Neuronal stem cell (in vitro differentiated cells): ENCODE results near the gene BCS1L.

Experiments used
- DNase-seq: peaks from one replicate; pipeline ENCODE4 v3.0.0-alpha.2; 2013; ENCODE audit warnings: low spot score
- H2AFZ ChIP-seq: one replicate; pipeline ENCODE4 v1.6.1; 2013; ENCODE audit warnings: mild to moderate bottlenecking, low read length, inconsistent platforms
- H2AK5ac ChIP-seq: 2 replicates; pipeline ENCODE4 v1.6.1; 2013; ENCODE audit warnings: low read depth, mild to moderate bottlenecking, inconsistent platforms, low read length, moderate library complexity, mixed read lengths
- H2BK120ac ChIP-seq: 2 replicates; pipeline ENCODE4 v1.6.1; 2013; ENCODE audit warnings: low read depth, mild to moderate bottlenecking, inconsistent platforms, low read length, moderate library complexity, mixed read lengths
- H2BK12ac ChIP-seq: one replicate; pipeline ENCODE4 v1.6.1; 2013; ENCODE audit warnings: low read length, inconsistent platforms
- H2BK15ac ChIP-seq: 2 replicates; pipeline ENCODE4 v1.6.1; 2013; ENCODE audit warnings: mild to moderate bottlenecking, low read length, inconsistent platforms, mixed read lengths
- H2BK5ac ChIP-seq: one replicate; pipeline ENCODE4 v1.6.1; 2013; ENCODE audit warnings: inconsistent platforms, mild to moderate bottlenecking, low read length, moderate library complexity
- H3K14ac ChIP-seq: one replicate; pipeline ENCODE4 v1.6.1; 2013; ENCODE audit warnings: low read length, inconsistent platforms
- H3K18ac ChIP-seq: 2 replicates; pipeline ENCODE4 v1.6.1; 2013; ENCODE audit warnings: low read length, inconsistent platforms
- H3K23ac ChIP-seq: 2 replicates; pipeline ENCODE4 v1.6.1; 2013; ENCODE audit warnings: low read depth, mild to moderate bottlenecking, mixed read lengths, low read length, inconsistent platforms; ENCODE audit not compliant: poor library complexity
- H3K27ac ChIP-seq: replicated peaks from 3 replicates; pipeline ENCODE4 v1.5.1; 2013; ENCODE audit warnings: low read length, inconsistent platforms
- H3K27me3 ChIP-seq, 3 experiments: 2 replicates each; pipeline ENCODE4 v1.6.1; 2013; ENCODE audit warnings: low read length in 3 of 3, mild to moderate bottlenecking in 2 of 3, inconsistent platforms in 1 of 3, low read depth in 1 of 3, mixed read lengths in 1 of 3, moderate library complexity in 1 of 3; ENCODE audit not compliant: control insufficient read depth in 3 of 3, insufficient read depth in 3 of 3
- H3K36me3 ChIP-seq, 2 donors: replicated peaks in 1 of 2; 2 replicates each; pipeline ENCODE4 v1.6.1; 2013; ENCODE audit warnings: low read length in 2 of 2; ENCODE audit not compliant: control insufficient read depth in 2 of 2, insufficient read depth in 2 of 2
- H3K4ac ChIP-seq: 2 replicates; pipeline ENCODE4 v1.6.1; 2013; ENCODE audit warnings: inconsistent platforms, mild to moderate bottlenecking, low read length, moderate library complexity
- H3K4me1 ChIP-seq, 2 donors: 1 replicate in 1 of 2; 2 replicates in 1 of 2; pipeline ENCODE4 v1.6.1; 2013; ENCODE audit warnings: low read length in 2 of 2, low read depth in 1 of 2; ENCODE audit not compliant: control insufficient read depth in 2 of 2, insufficient read depth in 1 of 2
- H3K4me2 ChIP-seq: one replicate; pipeline ENCODE4 v1.6.1; 2013; ENCODE audit warnings: mild to moderate bottlenecking, low read length, inconsistent platforms; ENCODE audit not compliant: insufficient read depth, poor library complexity, severe bottlenecking
- H3K4me3 ChIP-seq, 2 donors: 2 replicates each; pipeline ENCODE4 v1.5.1; 2013; ENCODE audit warnings: low read length in 2 of 2, mild to moderate bottlenecking in 2 of 2, inconsistent platforms in 1 of 2, moderate library complexity in 1 of 2
- H3K79me1 ChIP-seq: one replicate; pipeline ENCODE4 v1.6.1; 2013; ENCODE audit warnings: low read depth, mild to moderate bottlenecking, inconsistent platforms, low read length, moderate library complexity
- H3K9ac ChIP-seq: one replicate; pipeline ENCODE4 v1.6.1; 2013; ENCODE audit warnings: mild to moderate bottlenecking, low read depth, low read length, inconsistent platforms; ENCODE audit not compliant: poor library complexity
- H3K9me3 ChIP-seq, 2 donors: replicated peaks in 1 of 2; 2 replicates each; pipeline versions ENCODE3 to v1.6.1; 2013; ENCODE audit warnings: low read length in 2 of 2, mild to moderate bottlenecking in 2 of 2, inconsistent platforms in 1 of 2, low read depth in 1 of 2, mixed read lengths in 1 of 2, moderate library complexity in 1 of 2; ENCODE audit not compliant: control insufficient read depth in 2 of 2, insufficient read depth in 1 of 2
- H4K8ac ChIP-seq: one replicate; pipeline ENCODE4 v1.6.1; 2013; ENCODE audit warnings: low read depth, mild to moderate bottlenecking, inconsistent platforms, low read length, moderate library complexity
- H4K91ac ChIP-seq: one replicate; pipeline ENCODE4 v1.6.1; 2013; ENCODE audit warnings: low read length, low read depth, mild to moderate bottlenecking, inconsistent platforms; ENCODE audit not compliant: poor library complexity
- WGBS, 2 donors: extraction: QIAGEN DNeasy Blood & Tissue Kit; methylation state at CpG; one replicate each; pipeline ENCODE4 v1.1.7; 2013; ENCODE audit warnings: missing lambda C conversion rate in 2 of 2, mixed read lengths in 1 of 2; ENCODE audit not compliant: insufficient read length in 2 of 2, insufficient replicate concordance in 1 of 2; ENCODE audit errors: extremely low coverage in 2 of 2; 5-methylcytosine and 5-hydroxymethylcytosine counted together

BCS1L gene

DNA sequence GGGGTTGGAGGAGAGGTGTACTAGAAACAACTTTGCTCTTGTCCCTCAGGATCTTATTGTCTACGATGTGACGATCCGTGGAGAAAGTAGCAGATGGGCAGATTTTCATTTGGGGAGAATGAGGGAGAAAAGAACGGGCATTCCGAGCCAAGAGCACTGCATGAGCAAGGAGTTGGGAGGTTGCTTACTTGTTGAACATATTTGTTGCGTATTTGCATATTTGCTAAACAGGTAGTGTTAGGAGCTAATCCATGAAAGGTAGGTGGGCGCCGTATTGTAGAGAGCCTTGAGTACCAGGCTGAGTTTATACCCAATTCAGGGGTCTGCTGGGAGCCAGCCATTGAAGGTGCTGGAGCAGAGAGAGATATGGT lies 490 bp downstream of the BCS1L start:
- Histone ChIP-seq H3K36me3 (peaks cover 47 to 77% of the 10 kb centered on the region in 2 donors), H2AK5ac (no peak overlapping the region)

GRCh38 chr2:218662377-218662776 lies 2.9 kb downstream of the BCS1L start:
- no peak overlapping the region for H2AK5ac ChIP-seq
- H3K36me3 ChIP-seq: peaks cover 47 to 73% of the 10 kb centered on the region in 2 donors
- no peak overlapping the region for H2BK120ac ChIP-seq
- no peak overlapping the region for H4K91ac ChIP-seq
- H2BK15ac ChIP-seq: no peak overlapping the region
- H3K9ac ChIP-seq: no peak overlapping the region
- H3K23ac ChIP-seq: no peak overlapping the region
- H4K8ac ChIP-seq: no peak overlapping the region
- H2AFZ ChIP-seq: no peak overlapping the region
- no peak overlapping the region for H2BK12ac ChIP-seq
- H3K4me2 ChIP-seq: no peak overlapping the region
- no CpG with 5 or more reads among the region's 7 CpGs for WGBS, 2 donors
- H3K4me3 ChIP-seq: no peak overlapping the region
- no peak overlapping the region for H3K27ac ChIP-seq
- no peak overlapping the region for H2BK5ac ChIP-seq
- peaks cover 3 to 4% of the 10 kb centered on the region in 2 donors for H3K4me1 ChIP-seq
- H3K18ac ChIP-seq: no peak overlapping the region
- DNase-seq: no peak
- no peak overlapping the region for H3K4ac ChIP-seq
- H3K9me3 ChIP-seq: no peaks in the 10 kb centered on the region
- no peaks in the 10 kb centered on the region for H3K27me3 ChIP-seq
- peaks cover 4% of the 10 kb centered on the region for H3K79me1 ChIP-seq
- no peak overlapping the region for H3K14ac ChIP-seq

More for the DNA sequence above, 490 bp downstream of the BCS1L start:
- no peak overlapping the region for H3K27ac ChIP-seq
- peak overlapping the region; percentile 71 for H3K9ac ChIP-seq
- no peaks in the 10 kb centered on the region for H3K27me3 ChIP-seq
- WGBS, 2 donors: no CpG with 5 or more reads among the region's 8 CpGs
- no peak overlapping the region for H4K91ac ChIP-seq
- no peak overlapping the region for H2BK5ac ChIP-seq
- H2BK120ac ChIP-seq: no peak overlapping the region
- H3K23ac ChIP-seq: no peak overlapping the region
- H2BK12ac ChIP-seq: no peak overlapping the region
- no peak for DNase-seq
- H3K4me3 ChIP-seq: peak overlapping the region; percentile 86 to 92
- H3K79me1 ChIP-seq: peaks cover 4% of the 10 kb centered on the region
- H3K9me3 ChIP-seq: no peaks in the 10 kb centered on the region
- H2BK15ac ChIP-seq: no peak overlapping the region
- H3K18ac ChIP-seq: peak overlapping the region; percentile 1
- H3K4me2 ChIP-seq: peak overlapping the region; percentile 93
- peaks cover 3 to 4% of the 10 kb centered on the region in 2 donors for H3K4me1 ChIP-seq
- H4K8ac ChIP-seq: no peak overlapping the region
- H3K4ac ChIP-seq: no peak overlapping the region
- H3K14ac ChIP-seq: no peak overlapping the region
- peak overlapping the region; percentile 98 for H2AFZ ChIP-seq

DNA sequence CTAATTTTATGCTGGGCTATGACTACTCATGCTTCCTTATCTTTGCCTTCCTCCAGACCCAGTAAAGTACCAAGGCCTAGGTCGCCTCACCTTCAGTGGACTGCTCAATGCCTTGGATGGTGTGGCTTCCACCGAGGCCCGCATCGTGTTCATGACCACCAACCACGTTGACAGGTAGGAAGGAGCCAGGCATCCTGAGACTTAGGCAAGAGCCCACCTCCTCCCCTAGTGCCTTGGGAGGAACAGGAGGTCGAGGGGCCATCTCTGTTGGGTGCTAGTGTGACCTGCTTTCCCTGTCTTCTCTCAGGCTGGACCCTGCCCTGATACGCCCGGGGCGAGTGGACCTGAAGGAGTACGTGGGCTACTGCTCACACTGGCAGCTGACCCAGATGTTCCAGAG lies 3.3 kb downstream of the BCS1L start:
- Histone ChIP-seq H3K27me3 (no peaks in the 10 kb centered on the region), H3K4ac (no peak overlapping the region), H3K36me3 (peaks cover 47 to 73% of the 10 kb centered on the region in 2 donors), H2BK120ac (no peak overlapping the region), H3K9me3 (no peaks in the 10 kb centered on the region), H4K8ac (no peak overlapping the region), H3K4me2 (no peak overlapping the region), H2BK5ac (no peak overlapping the region), H2BK15ac (no peak overlapping the region), H3K9ac (no peak overlapping the region), H3K23ac (no peak overlapping the region), H3K79me1 (peaks cover 4% of the 10 kb centered on the region), H2AK5ac (no peak overlapping the region), H3K14ac (no peak overlapping the region), H3K4me3 (no peak overlapping the region), H2BK12ac (no peak overlapping the region), H2AFZ (no peak overlapping the region), H3K4me1 (peaks cover 3 to 4% of the 10 kb centered on the region in 2 donors), H3K27ac (no peak overlapping the region), H4K91ac (no peak overlapping the region), H3K18ac (no peak overlapping the region)
- WGBS, 2 donors: no CpG with 5 or more reads among the region's 10 CpGs
- no peak for DNase-seq

GRCh38 chr2:218663901-218664300 lies 4.4 kb downstream of the BCS1L start:
- no peak overlapping the region for H3K4me3 ChIP-seq
- H3K23ac ChIP-seq: no peak overlapping the region
- H3K4me1 ChIP-seq: peaks cover 3 to 4% of the 10 kb centered on the region in 2 donors
- peaks cover 49 to 78% of the 10 kb centered on the region in 2 donors for H3K36me3 ChIP-seq
- H4K91ac ChIP-seq: no peak overlapping the region
- H4K8ac ChIP-seq: no peak overlapping the region
- H2AFZ ChIP-seq: no peak overlapping the region
- H2AK5ac ChIP-seq: no peak overlapping the region
- no peak overlapping the region for H2BK15ac ChIP-seq
- no peak overlapping the region for H2BK5ac ChIP-seq
- peaks cover 1% of the 10 kb centered on the region for H3K79me1 ChIP-seq
- H3K27ac ChIP-seq: no peak overlapping the region
- H3K9ac ChIP-seq: no peak overlapping the region
- no peak overlapping the region for H3K4me2 ChIP-seq
- no peak for DNase-seq
- no peak overlapping the region for H3K14ac ChIP-seq
- H2BK12ac ChIP-seq: no peak overlapping the region
- H2BK120ac ChIP-seq: no peak overlapping the region
- no CpG with 5 or more reads among the region's 15 CpGs for WGBS, 2 donors
- no peaks in the 10 kb centered on the region for H3K27me3 ChIP-seq
- no peak overlapping the region for H3K4ac ChIP-seq
- no peaks in the 10 kb centered on the region for H3K9me3 ChIP-seq
- H3K18ac ChIP-seq: no peak overlapping the region
